Bladder microvascular endothelial cell (primary cell): Measurements from ENCODE around the gene B3GNT2. TPM values are rescaled to one million over a fixed set of nuclear protein-coding genes. Genes with fewer than 3 reads are reported as not detected.

Experiments
- total RNA-seq: library from RNA; depleted of rRNA; stranded (reverse); fragments of >200 nt; gene quantifications from 2 replicates; pipeline ENCODE4 v1.2.3, GENCODE V29; 2014

B3GNT2 gene, protein sequence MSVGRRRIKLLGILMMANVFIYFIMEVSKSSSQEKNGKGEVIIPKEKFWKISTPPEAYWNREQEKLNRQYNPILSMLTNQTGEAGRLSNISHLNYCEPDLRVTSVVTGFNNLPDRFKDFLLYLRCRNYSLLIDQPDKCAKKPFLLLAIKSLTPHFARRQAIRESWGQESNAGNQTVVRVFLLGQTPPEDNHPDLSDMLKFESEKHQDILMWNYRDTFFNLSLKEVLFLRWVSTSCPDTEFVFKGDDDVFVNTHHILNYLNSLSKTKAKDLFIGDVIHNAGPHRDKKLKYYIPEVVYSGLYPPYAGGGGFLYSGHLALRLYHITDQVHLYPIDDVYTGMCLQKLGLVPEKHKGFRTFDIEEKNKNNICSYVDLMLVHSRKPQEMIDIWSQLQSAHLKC
- 22.0 and 26.7 TPM in 2 replicates for total RNA-seq

DNA sequence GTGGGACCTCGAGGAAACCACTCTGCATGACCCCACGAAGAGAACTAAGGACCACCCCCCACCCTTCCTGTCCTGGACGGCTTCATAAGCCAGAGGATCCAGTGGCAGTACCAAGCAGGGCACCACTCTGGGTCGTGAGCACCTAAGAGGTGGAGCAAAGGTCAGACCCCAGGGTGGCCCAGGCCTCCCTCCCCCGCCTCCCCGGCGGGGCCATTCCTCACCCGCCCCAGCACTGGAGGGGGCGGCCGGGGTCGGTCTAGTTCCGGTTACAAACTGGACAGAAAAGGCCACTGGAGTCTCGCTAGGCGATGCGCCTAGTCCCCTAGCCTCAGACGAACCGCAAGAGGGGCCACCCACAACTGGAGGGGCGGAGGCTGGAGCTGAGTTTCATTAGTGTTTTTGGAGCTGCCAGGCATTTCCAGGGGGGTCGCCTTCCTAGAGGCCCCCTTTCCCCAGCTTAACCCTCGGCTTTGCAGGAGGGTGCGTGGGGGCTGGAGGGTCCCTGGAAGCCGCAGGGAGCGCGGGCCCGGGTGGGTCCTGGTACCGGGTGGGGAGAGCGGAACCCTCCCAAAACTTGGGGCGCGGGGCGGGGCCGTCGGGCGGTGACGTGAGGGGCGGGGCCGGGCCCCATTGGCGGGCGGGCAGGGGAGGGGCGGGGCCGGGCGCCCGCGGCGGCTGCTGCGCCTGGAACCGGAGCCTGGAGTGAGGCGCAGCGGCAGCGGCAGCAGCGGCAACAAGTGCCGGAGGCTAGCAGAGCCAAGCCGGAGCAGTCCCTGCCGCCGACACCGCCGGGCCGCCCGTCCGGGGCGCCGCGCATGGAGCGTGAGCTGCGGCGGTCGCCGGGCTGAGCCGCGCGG is at the start of gene B3GNT2:
Gene B3GNT2, plus strand, starts transcription at position 695 of the 857 bp plus-strand sequence. CDS start 26,106 bp downstream, outside the sequence.

